A549 (cell line): ENCODE measurements around the gene WDR33. TPM values are rescaled to one million over a fixed set of nuclear protein-coding genes. Genes with fewer than 3 reads are reported as not detected.
A peak's percentile ranks its signal among the peaks of the same experiment; 100 is the strongest.

ENCODE experiments used
- ATAC-seq, 2 experiments: fragments of 200-7000 bp in 1 of 2; fragments of >200 bp in 1 of 2; cut with Nextera tagmentation in 1 of 2; cut with Tn5 transposase in 1 of 2; 3 replicates each; pipeline versions ENCODE4 v1.8.0 to v1.9.1; 2018 to 2020; ENCODE audit warnings: mild to moderate bottlenecking in 1 of 2, moderate library complexity in 1 of 2
- CTCF ChIA-PET: fragments of 300-600 bp; sonication (Branson Sonifier 250); formaldehyde crosslinking; extraction: SDS; loops from one replicate; lab custom pipeline; 2021; ENCODE audit warnings: antibody characterized with exemption, inconsistent platforms; lab: Yijun Ruan, JAX
- POLR2A ChIA-PET: fragments of 350-600 bp; formaldehyde crosslinking; extraction: SDS; loops from one replicate; lab custom pipeline; 2021; ENCODE audit warnings: antibody characterized with exemption, inconsistent platforms; lab: Yijun Ruan, JAX
- DNase-seq, 2 experiments: peaks; one replicate each; pipeline versions ENCODE4 v3.0.0 to v3.0.0-alpha.2; 2011 to 2016; ENCODE audit warnings: low read depth in 1 of 2, low spot score in 1 of 2
- FAIRE-seq: peaks from 2 replicates; lab custom pipeline; 2011; peaks lifted over from hg19 to GRCh38; lab: Jason Lieb, UNC
- H3K27ac ChIP-seq, 2 experiments: fragments of >200 bp; sonication (Bioruptor Twin); formaldehyde crosslinking; 3 replicates each; pipeline ENCODE4 v1.5.1; 2016 to 2017
- H3K4me1 ChIP-seq: fragments of >200 bp; sonication (Bioruptor Twin); formaldehyde crosslinking; 3 replicates; pipeline ENCODE4 v1.6.1; 2016
- H3K4me2 ChIP-seq: fragments of >200 bp; sonication (Bioruptor Twin); formaldehyde crosslinking; 3 replicates; pipeline ENCODE4 v1.6.1; 2016
- H3K4me3 ChIP-seq: fragments of >200 bp; sonication (Bioruptor Twin); formaldehyde crosslinking; 3 replicates; pipeline ENCODE4 v1.5.1; 2016
- H3K9me3 ChIP-seq: fragments of >200 bp; sonication (Bioruptor Twin); formaldehyde crosslinking; 3 replicates; pipeline ENCODE4 v1.6.1; 2016
- CBX8 ChIP-seq: fragments of 200-600 bp; sonication (generic); IDR thresholded peaks from 2 replicates; pipeline ENCODE4 v1.6.1; 2016
- CEBPB ChIP-seq, 2 experiments: fragments of >200 bp in 1 of 2; sonication (Bioruptor Twin) in 1 of 2; formaldehyde crosslinking in 1 of 2; IDR thresholded peaks; 2 replicates each; pipeline ENCODE4 v1.6.1; 2012 to 2016
- CHD4 ChIP-seq: fragments of 200-600 bp; sonication (generic); IDR thresholded peaks from 2 replicates; pipeline ENCODE4 v1.6.1; 2016; ENCODE audit warnings: antibody characterized with exemption, mild to moderate bottlenecking, borderline replicate concordance
- ELK1 ChIP-seq: fragments of 150-350 bp; IDR thresholded peaks from 2 replicates; pipeline ENCODE4 v1.6.1; 2014; ENCODE audit warnings: low read depth, mild to moderate bottlenecking, low read length
- EP300 ChIP-seq, 2 experiments: fragments of >200 bp; sonication (Bioruptor Twin); formaldehyde crosslinking; IDR thresholded peaks; 2 replicates in 1 of 2; 3 replicates in 1 of 2; pipeline ENCODE4 v1.6.1; 2016 to 2017
- FOXS1 ChIP-seq: fragments of 250-450 bp; sonication (Bioruptor Pico); IDR thresholded peaks from 2 replicates; pipeline ENCODE4 v1.5.0; 2020; ENCODE audit warnings: mild to moderate bottlenecking, moderate library complexity
- HDAC2 ChIP-seq: fragments of 200-600 bp; sonication (generic); IDR thresholded peaks from 2 replicates; pipeline ENCODE4 v1.6.1; 2016
- HEYL ChIP-seq: fragments of 250-450 bp; sonication (Bioruptor Pico); IDR thresholded peaks from 2 replicates; pipeline ENCODE4 v1.8.0; 2021; ENCODE audit warnings: mild to moderate bottlenecking, moderate library complexity
- HOXA7 ChIP-seq: fragments of 250-450 bp; sonication (Bioruptor Pico); IDR thresholded peaks from 2 replicates; pipeline ENCODE4 v1.5.0; 2020; ENCODE audit warnings: mild to moderate bottlenecking, moderate library complexity
- KDM1A ChIP-seq: fragments of 200-600 bp; sonication (generic); IDR thresholded peaks from 2 replicates; pipeline ENCODE4 v1.6.1; 2016; ENCODE audit warnings: low read depth, mild to moderate bottlenecking
- KDM5A ChIP-seq: fragments of 200-600 bp; sonication (generic); IDR thresholded peaks from 2 replicates; pipeline ENCODE4 v1.6.1; 2016; ENCODE audit warnings: antibody characterized with exemption, mild to moderate bottlenecking
- MAZ ChIP-seq: fragments of 150-350 bp; IDR thresholded peaks from 2 replicates; pipeline ENCODE4 v1.6.1; 2014; ENCODE audit warnings: antibody characterized with exemption, low read depth, low read length, borderline replicate concordance
- NFE2L2 ChIP-seq: fragments of 150-350 bp; conservative IDR thresholded peaks from 2 replicates; pipeline ENCODE4 v1.6.1; 2014; ENCODE audit warnings: low read length
- NR3C1 ChIP-seq: fragments of >200 bp; sonication (Bioruptor Twin); formaldehyde crosslinking; IDR thresholded peaks from 3 replicates; pipeline ENCODE4 v1.6.1; 2017
- PBX3 ChIP-seq: IDR thresholded peaks from 2 replicates; pipeline ENCODE4 v1.6.1; 2012
- RCOR1 ChIP-seq: fragments of 150-350 bp; IDR thresholded peaks from 2 replicates; pipeline ENCODE4 v1.6.1; 2014; ENCODE audit warnings: antibody characterized with exemption, low read length, low read depth
- REST ChIP-seq: fragments of 200-600 bp; sonication (generic); IDR thresholded peaks from 2 replicates; pipeline ENCODE4 v1.6.1; 2016; ENCODE audit warnings: antibody characterized with exemption, mild to moderate bottlenecking, moderate library complexity
- TP53 ChIP-seq: fragments of 250-450 bp; sonication (Bioruptor Pico); IDR thresholded peaks from 2 replicates; pipeline ENCODE4 v1.5.0; 2021; ENCODE audit warnings: mild to moderate bottlenecking, moderate library complexity
- WGBS: methylation state at CpG from one replicate; pipeline ENCODE4 v1.1.6; 2017; ENCODE audit errors: missing lambda C conversion rate; 5-methylcytosine and 5-hydroxymethylcytosine counted together
- polyA plus RNA-seq, 4 experiments: library from polyadenylated mRNA; depleted of rRNA in 3 of 4; stranded (reverse); fragments of >200 nt; fragmentation: RNase III in 1 of 4; extraction: RNeasy Plus Mini Kit Qiagen cat#74134 plus additional on column Dnase treatment in 1 of 4; gene quantifications; 2 replicates in 3 of 4; 3 replicates in 1 of 4; pipeline ENCODE4 v1.2.3, GENCODE V29; 2011 to 2017

WDR33 gene
- polyA plus RNA-seq, 2 of the 4 experiments (the other 2 are of a cell fraction), result 21.3 to 67.1 TPM

- ATAC-seq (0 out of 6 replicates have a peak, but pooled peaks of 1 of the 2 experiments have one; percentile 25), FAIRE-seq (no peak), DNase-seq (no peak)
- no peak overlapping the region for H3K27ac ChIP-seq
- H3K4me1 ChIP-seq, result peaks cover 17% of the 10 kb centered on the region
- no peak overlapping the region for H3K4me2 ChIP-seq
- no peak overlapping the region for H3K4me3 ChIP-seq
- no peaks in the 10 kb centered on the region for H3K9me3 ChIP-seq
- ChIA-PET CTCF (no interaction called here), POLR2A (no interaction called here)
- WGBS, result 81% methylated on average over 3 of the region's 3 CpGs
- TF ChIP-seq CHD4 (no peak), MAZ (no peak), PBX3 (no peak), RCOR1 (no peak), KDM5A (no peak), CEBPB (IDR thresholded peaks at IDR 0.05) (no peak), HDAC2 (no peak), EP300 (IDR thresholded peaks at IDR 0.05) (no peak), ELK1 (no peak), NR3C1 (no peak), CBX8 (no peak), REST (no peak)
Observed at GRCh38 chr2:127743477-127744026, 67.4 kb downstream of the WDR33 start.

GRCh38 chr2:127740665-127741288 is 70.2 kb downstream of the WDR33 start:
- no peak for DNase-seq
- CTCF ChIA-PET, result no interaction called here
- no peak overlapping the region for H3K4me2 ChIP-seq
- TF ChIP-seq HOXA7 (CRISPR knock-in tag) (no peak), HEYL (CRISPR knock-in tag) (no peak), KDM1A (no peak), FOXS1 (no peak)
- POLR2A ChIA-PET, result no interaction called here
- no peak for FAIRE-seq
- ATAC-seq, result no peak
- no peak overlapping the region for H3K4me3 ChIP-seq
- 90% methylated on average over 3 of the region's 3 CpGs for WGBS
- no peak overlapping the region for H3K27ac ChIP-seq
- H3K9me3 ChIP-seq, result no peaks in the 10 kb centered on the region
- H3K4me1 ChIP-seq, result peaks cover 45% of the 10 kb centered on the region

GRCh38 chr2:127739800-127740199 is 71.2 kb downstream of the WDR33 start:
- TF ChIP-seq FOXS1, result no peak
- TF ChIP-seq NFE2L2, result no peak
- TF ChIP-seq TP53 (CRISPR knock-in tag), result no peak
- Histone ChIP-seq H3K4me3 (no peak overlapping the region), H3K4me2 (no peak overlapping the region), H3K9me3 (no peaks in the 10 kb centered on the region), H3K27ac (no peak overlapping the region), H3K4me1 (peaks cover 49% of the 10 kb centered on the region)
- DNase-seq, result no peak
- no peak for ATAC-seq
- no peak for FAIRE-seq
- 88% methylated on average over 1 of the region's 1 CpG for WGBS
- ChIA-PET CTCF (no interaction called here), POLR2A (no interaction called here)
